GM21717 (cell line): Measurements from ENCODE around the gene C16orf96.

Source experiments
- ATAC-seq: cut with Tn5 transposase; IDR thresholded peaks from one replicate; pipeline ENCODE4 v1.9.1; 2021; ENCODE audit warnings: mild to moderate bottlenecking, moderate library complexity; ENCODE audit not compliant: unreplicated experiment

Gene C16orf96

GRCh38 chr16:4615384-4616046 lies 59.4 kb downstream of the C16orf96 start:
- ATAC-seq, result no peak

- ATAC-seq, result peak; percentile 70
These were observed 60.1 kb downstream of the C16orf96 start for GRCh38 chr16:4616047-4616811.

GRCh38 chr16:4617880-4618279 lies 61.7 kb downstream of the C16orf96 start:
- no peak for ATAC-seq

GRCh38 chr16:4618645-4619418 lies 62.7 kb downstream of the C16orf96 start:
- ATAC-seq, result no peak

GRCh38 chr16:4623593-4623992 lies 67.5 kb downstream of the C16orf96 start:
- no peak for ATAC-seq

- peak; percentile 57 for ATAC-seq
These were observed 68.1 kb downstream of the C16orf96 start, which contains the start of gene MGRN1 for GRCh38 chr16:4624015-4624826. Gene MGRN1 (plus strand): TSS chr16:4624826. CDS start chr16:4624961, 135 bp downstream.

GRCh38 chr16:4624827-4625559 lies 68.9 kb downstream of the C16orf96 start:
- peak; percentile 57 for ATAC-seq

GRCh38 chr16:4625560-4626159 lies 69.5 kb downstream of the C16orf96 start:
- peak; percentile 18 for ATAC-seq

- ATAC-seq, result no peak
These were observed 70.3 kb downstream of the C16orf96 start for GRCh38 chr16:4626396-4626795.

- ATAC-seq, result no peak
These were observed 72.1 kb downstream of the C16orf96 start for GRCh38 chr16:4628283-4628682.

- ATAC-seq, result no peak
These were observed 75.3 kb downstream of the C16orf96 start for GRCh38 chr16:4631444-4631843.

GRCh38 chr16:4633910-4634635 lies 77.9 kb downstream of the C16orf96 start:
- no peak for ATAC-seq

GRCh38 chr16:4634768-4635167 lies 78.6 kb downstream of the C16orf96 start:
- ATAC-seq, result no peak

- ATAC-seq, result no peak
These were observed 80.1 kb downstream of the C16orf96 start for GRCh38 chr16:4636196-4636595.

- no peak for ATAC-seq
These were observed 81.5 kb downstream of the C16orf96 start for GRCh38 chr16:4637501-4638166.

GRCh38 chr16:4639899-4640509 lies 83.9 kb downstream of the C16orf96 start:
- ATAC-seq, result no peak

GRCh38 chr16:4640572-4641305 lies 84.6 kb downstream of the C16orf96 start:
- ATAC-seq, result no peak
